GM08714 (cell line): ENCODE measurements around the gene EHBP1L1.
"Not testable (repeated sequence)": the region's sequence is repeated elsewhere in the genome, so short reads cannot be mapped to it uniquely, and the experiment has no call there.

Experiments used
- H3K4me3 ChIP-seq: fragments of 200-500 bp; sonication (Bioruptor generic); 2 replicates; pipeline ENCODE4 v1.5.1; 2014; ENCODE audit warnings: mild to moderate bottlenecking, low read length, inconsistent platforms
- ZNF274 ChIP-seq: IDR thresholded peaks from 2 replicates; pipeline ENCODE4 v1.6.1; 2012; ENCODE audit warnings: mild to moderate bottlenecking, low read depth, low read length

EHBP1L1 gene

GRCh38 chr11:65562788-65563187, 13.1 kb upstream of the EHBP1L1 start:
- TF ChIP-seq ZNF274: no peak
- no peak overlapping the region for H3K4me3 ChIP-seq

- H3K4me3 ChIP-seq: no peak overlapping the region
- no peak for TF ChIP-seq ZNF274
These were observed 12.3 kb upstream of the EHBP1L1 start for GRCh38 chr11:65563601-65564000.

- H3K4me3 ChIP-seq: not testable (repeated sequence)
These were observed 10.8 kb upstream of the EHBP1L1 start for GRCh38 chr11:65564879-65565559.

GRCh38 chr11:65565624-65566453, 10.0 kb upstream of the EHBP1L1 start:
- TF ChIP-seq ZNF274: no peak

GRCh38 chr11:65569164-65569972, 6.5 kb upstream of the EHBP1L1 start:
- H3K4me3 ChIP-seq: peak overlapping the region; percentile 64
- no peak for TF ChIP-seq ZNF274

More at GRCh38 chr11:65565624-65566453, 10.0 kb upstream of the EHBP1L1 start:
- no peak overlapping the region for H3K4me3 ChIP-seq

GRCh38 chr11:65569973-65570918, 5.6 kb upstream of the EHBP1L1 start, which contains the start of gene ZNRD2:
Gene ZNRD2 (plus strand): TSS chr11:65570477. CDS start chr11:65570492, 15 bp downstream.
- H3K4me3 ChIP-seq: peak within 1 kb of the TSS; percentile 86
- TF ChIP-seq ZNF274: no peak

GRCh38 chr11:65571420-65571819, 4.4 kb upstream of the EHBP1L1 start:
- no peak for TF ChIP-seq ZNF274
- H3K4me3 ChIP-seq: peak overlapping the region; percentile 86; the same call in 1 of the 2 replicates

GRCh38 chr11:65571940-65572339, 3.9 kb upstream of the EHBP1L1 start:
- TF ChIP-seq ZNF274: no peak
- H3K4me3 ChIP-seq: no peak overlapping the region; the same call in 1 of the 2 replicates

GRCh38 chr11:65572356-65573051, 3.3 kb upstream of the EHBP1L1 start, which contains the start of gene FAM89B:
Gene FAM89B (plus strand): TSS chr11:65572538. CDS start chr11:65572670, 132 bp downstream.
- TF ChIP-seq ZNF274: no peak
- peak within 1 kb of the TSS; percentile 70 for H3K4me3 ChIP-seq

- H3K4me3 ChIP-seq: peak overlapping the region; percentile 70
These were observed 2.3 kb upstream of the EHBP1L1 start for GRCh38 chr11:65573391-65574079.

GRCh38 chr11:65574109-65574810, 1.6 kb upstream of the EHBP1L1 start:
- no peak for TF ChIP-seq ZNF274
- H3K4me3 ChIP-seq: peak overlapping the region; percentile 70; the same call in 1 of the 2 replicates

More at GRCh38 chr11:65573391-65574079, 2.3 kb upstream of the EHBP1L1 start:
- TF ChIP-seq ZNF274: no peak
